ENCODE measurements around the gene KDR. TPM values are rescaled to one million over a fixed set of nuclear protein-coding genes. Genes with fewer than 3 reads are reported as not detected.

KDR gene
- total RNA-seq, 4 donors from 2014 or later: 2.0 to 23.8 (median 5.9) TPM

DNA sequence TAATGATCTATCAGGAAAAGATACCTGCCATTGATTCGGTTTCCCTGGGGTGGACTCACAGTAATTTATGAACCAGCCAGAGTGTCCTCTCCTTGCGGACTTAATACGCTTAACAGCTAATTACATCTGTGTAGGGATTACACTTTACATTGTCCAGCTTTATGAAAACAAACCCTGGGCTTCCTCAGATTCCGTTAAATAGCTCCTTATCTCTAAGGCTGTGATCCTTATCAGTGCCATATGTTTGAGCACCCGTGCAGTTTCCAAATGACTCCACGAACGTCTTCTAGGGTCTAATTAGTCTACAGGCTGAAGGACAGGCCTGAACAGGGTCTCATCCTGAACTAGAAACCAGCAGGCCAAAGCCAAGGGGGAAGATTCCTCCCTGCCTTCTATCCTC lies 56.9 kb downstream of the KDR start:
- no peak overlapping the region for H3K4me3 ChIP-seq
- peak overlapping the region in 2 of 4 donors; percentile 37 to 50 for H3K27ac ChIP-seq
- DNase-seq: no peak
- no peaks in the 10 kb centered on the region for H3K27me3 ChIP-seq
- TF ChIP-seq, protein P1, sequence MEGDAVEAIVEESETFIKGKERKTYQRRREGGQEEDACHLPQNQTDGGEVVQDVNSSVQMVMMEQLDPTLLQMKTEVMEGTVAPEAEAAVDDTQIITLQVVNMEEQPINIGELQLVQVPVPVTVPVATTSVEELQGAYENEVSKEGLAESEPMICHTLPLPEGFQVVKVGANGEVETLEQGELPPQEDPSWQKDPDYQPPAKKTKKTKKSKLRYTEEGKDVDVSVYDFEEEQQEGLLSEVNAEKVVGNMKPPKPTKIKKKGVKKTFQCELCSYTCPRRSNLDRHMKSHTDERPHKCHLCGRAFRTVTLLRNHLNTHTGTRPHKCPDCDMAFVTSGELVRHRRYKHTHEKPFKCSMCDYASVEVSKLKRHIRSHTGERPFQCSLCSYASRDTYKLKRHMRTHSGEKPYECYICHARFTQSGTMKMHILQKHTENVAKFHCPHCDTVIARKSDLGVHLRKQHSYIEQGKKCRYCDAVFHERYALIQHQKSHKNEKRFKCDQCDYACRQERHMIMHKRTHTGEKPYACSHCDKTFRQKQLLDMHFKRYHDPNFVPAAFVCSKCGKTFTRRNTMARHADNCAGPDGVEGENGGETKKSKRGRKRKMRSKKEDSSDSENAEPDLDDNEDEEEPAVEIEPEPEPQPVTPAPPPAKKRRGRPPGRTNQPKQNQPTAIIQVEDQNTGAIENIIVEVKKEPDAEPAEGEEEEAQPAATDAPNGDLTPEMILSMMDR (IDR thresholded peaks at IDR 0.05): no peak
- no peak for TF ChIP-seq POLR2A (IDR thresholded peaks at IDR 0.05)
- H3K9me3 ChIP-seq: no peaks in the 10 kb centered on the region
- no peaks in the 10 kb centered on the region for H3K36me3 ChIP-seq
- 34 to 44% methylated on average over 6 to 7 of the region's 7 CpGs for WGBS, 2 donors
- H3K4me1 ChIP-seq: no peaks in the 10 kb centered on the region
- intact Hi-C loops (cut with DNase I): no loop called here

DNA sequence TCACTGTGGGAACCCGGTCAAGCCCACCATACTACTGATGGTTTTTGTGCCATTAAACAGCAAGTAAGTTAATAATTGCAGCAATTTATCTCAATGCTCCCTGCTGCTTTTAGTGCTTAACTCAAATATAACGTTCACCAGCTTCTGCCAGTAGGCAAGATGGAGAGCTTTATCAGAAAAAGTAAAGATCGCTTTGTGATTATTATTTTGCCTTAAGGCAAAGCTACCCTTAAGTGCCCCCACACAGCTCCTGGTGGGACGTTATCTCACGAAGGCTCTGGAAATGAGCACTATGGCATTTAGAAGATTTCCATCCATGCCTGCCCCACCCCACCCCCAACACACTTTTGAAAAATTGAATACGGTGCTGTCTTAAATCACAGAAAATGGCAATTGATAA lies 59.4 kb downstream of the KDR start:
- 86 to 87% methylated on average over 6 of the region's 6 CpGs for WGBS, 2 donors
- intact Hi-C loops (cut with DNase I): no loop called here
- H3K9me3 ChIP-seq: no peaks in the 10 kb centered on the region

DNA sequence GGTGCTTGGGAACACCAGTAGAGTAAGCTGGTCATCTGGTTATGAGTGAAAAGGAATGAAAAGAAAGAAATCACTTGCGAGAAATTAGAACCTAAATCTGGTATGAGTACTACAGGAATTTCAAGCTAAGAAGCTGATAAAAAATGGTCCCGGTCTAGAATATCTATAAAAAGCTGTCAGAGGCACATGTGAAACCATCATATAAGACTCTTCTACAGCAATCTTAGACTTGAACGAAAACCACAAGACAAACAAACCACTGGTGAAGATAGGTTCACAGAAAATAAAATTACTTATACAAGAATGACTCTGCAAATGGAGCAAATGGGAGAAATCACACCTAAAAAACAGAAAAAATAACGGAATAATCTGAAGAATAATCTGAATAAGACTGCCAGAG lies 69.9 kb downstream of the KDR start:
- no peak for DNase-seq
- Histone ChIP-seq H3K9me3 (peaks cover 0 to 8% (median 0%) of the 10 kb centered on the region in 3 donors), H3K4me1 (no peaks in the 10 kb centered on the region), H3K4me3 (no peak overlapping the region), H3K36me3 (no peaks in the 10 kb centered on the region), H3K27ac (no peak overlapping the region), H3K27me3 (no peaks in the 10 kb centered on the region)
- intact Hi-C loops (cut with DNase I): no loop called here
- 73 to 79% methylated on average over 4 of the region's 4 CpGs for WGBS, 2 donors
- TF ChIP-seq, protein P1 (IDR thresholded peaks at IDR 0.05): no peak
- no peak for TF ChIP-seq POLR2A (IDR thresholded peaks at IDR 0.05)

More for the DNA sequence above, 59.4 kb downstream of the KDR start:
- no peak overlapping the region for H3K4me3 ChIP-seq
- DNase-seq: no peak
- no peaks in the 10 kb centered on the region for H3K4me1 ChIP-seq
- no peaks in the 10 kb centered on the region for H3K27me3 ChIP-seq
- TF ChIP-seq, protein P1 (IDR thresholded peaks at IDR 0.05): no peak
- TF ChIP-seq POLR2A (IDR thresholded peaks at IDR 0.05): no peak
- no peaks in the 10 kb centered on the region for H3K36me3 ChIP-seq
- H3K27ac ChIP-seq: no peak overlapping the region

DNA sequence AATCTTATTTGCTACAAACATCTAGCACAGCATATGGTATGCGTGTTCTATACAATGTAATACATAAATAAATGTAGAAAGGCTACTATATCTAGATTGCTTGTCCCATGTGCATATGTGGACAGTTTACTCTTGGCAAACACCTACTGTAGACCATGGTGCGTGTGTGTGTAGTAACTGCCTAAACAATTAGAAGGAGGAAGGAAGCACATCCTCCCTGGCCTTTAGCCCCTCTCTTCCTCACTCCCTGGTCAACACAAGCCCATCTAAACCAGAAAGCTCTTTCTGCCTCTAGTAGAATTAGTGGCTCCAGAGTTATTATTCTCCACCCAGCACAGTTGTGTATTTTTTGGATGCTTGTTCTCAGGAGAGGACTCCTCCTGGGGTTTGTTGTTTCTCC lies 73.9 kb downstream of the KDR start:
- H3K4me1 ChIP-seq: no peaks in the 10 kb centered on the region
- peaks cover 0 to 16% (median 3%) of the 10 kb centered on the region in 3 donors for H3K9me3 ChIP-seq
- WGBS, 2 donors: 79 to 85% methylated on average over 2 of the region's 2 CpGs
- H3K4me3 ChIP-seq: no peak overlapping the region
- H3K27ac ChIP-seq: no peak overlapping the region
- no peak for TF ChIP-seq POLR2A (IDR thresholded peaks at IDR 0.05)
- TF ChIP-seq, protein P1 (IDR thresholded peaks at IDR 0.05): no peak
- no peak for DNase-seq
- H3K36me3 ChIP-seq: no peaks in the 10 kb centered on the region
- no peaks in the 10 kb centered on the region for H3K27me3 ChIP-seq
- intact Hi-C loops (cut with DNase I): no loop called here

DNA sequence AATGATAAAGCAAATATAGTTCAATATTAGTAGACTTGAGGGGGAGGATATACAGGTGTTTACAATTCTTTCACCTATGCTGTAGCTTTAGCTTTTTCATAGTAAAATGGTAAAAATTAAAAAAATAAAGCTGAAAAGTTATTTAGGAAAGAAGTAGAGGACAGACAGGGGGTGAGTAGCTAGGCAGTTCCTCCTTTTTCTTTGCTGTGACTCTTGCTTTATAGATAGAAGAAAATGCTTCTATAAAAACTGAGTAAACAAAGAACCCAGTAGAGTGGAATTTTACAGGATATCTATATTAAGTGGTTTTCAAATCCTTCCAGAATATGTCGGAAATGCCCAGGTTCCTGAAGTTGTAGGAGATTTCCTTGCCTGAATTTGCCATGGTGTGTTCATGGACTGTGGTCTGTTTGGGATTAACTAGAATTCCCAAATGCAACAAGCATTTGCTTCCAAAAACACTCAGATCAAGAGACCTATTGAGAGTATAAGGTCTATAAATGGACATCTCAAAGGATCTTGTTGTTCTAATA lies 74.9 kb downstream of the KDR start:
- DNase-seq: no peak
- intact Hi-C loops (cut with DNase I): no loop called here
- H3K27me3 ChIP-seq: no peaks in the 10 kb centered on the region
- H3K4me3 ChIP-seq: no peak overlapping the region
- WGBS, 2 donors: 82 to 86% methylated on average over 1 of the region's 1 CpG
- no peaks in the 10 kb centered on the region for H3K36me3 ChIP-seq
- TF ChIP-seq, protein P1 (IDR thresholded peaks at IDR 0.05): no peak
- no peak for TF ChIP-seq POLR2A (IDR thresholded peaks at IDR 0.05)
- H3K4me1 ChIP-seq: no peaks in the 10 kb centered on the region
- H3K27ac ChIP-seq: peak overlapping the region in 1 of 4 donors; percentile 4
- peaks cover 0 to 14% (median 3%) of the 10 kb centered on the region in 3 donors for H3K9me3 ChIP-seq
